Measurements from ENCODE around the gene SSU72. TPM values are rescaled to one million over a fixed set of nuclear protein-coding genes. Genes with fewer than 3 reads are reported as not detected.
"Not testable (repeated sequence)": the region's sequence is repeated elsewhere in the genome, so short reads cannot be mapped to it uniquely, and the experiment has no call there.

SSU72 gene
- total RNA-seq, 1 donor from 2014 or later = 87.3 TPM

- TF ChIP-seq CTCF (IDR thresholded peaks at IDR 0.05; ENCODE audit: insufficient read depth, low read length, poor library complexity, severe bottlenecking) = no peak
- H3K36me3 ChIP-seq (ENCODE audit: control insufficient read depth, insufficient read depth, low read length) = no peaks in the 10 kb centered on the region
- no peak overlapping the region for H3K4me3 ChIP-seq (ENCODE audit: low read depth, low read length)
- no peaks in the 10 kb centered on the region for H3K27me3 ChIP-seq (ENCODE audit: control insufficient read depth, insufficient read depth, low read length)
- no peak for DNase-seq (ENCODE audit: low read depth)
Measured at GRCh38 chr1:1561801-1562470, 12.7 kb downstream of the SSU72 start.

- no peaks in the 10 kb centered on the region for H3K36me3 ChIP-seq (ENCODE audit: control insufficient read depth, insufficient read depth, low read length)
Measured at GRCh38 chr1:1560178-1560577, 14.5 kb downstream of the SSU72 start.

GRCh38 chr1:1559066-1559465 is 15.6 kb downstream of the SSU72 start:
- Histone ChIP-seq H3K36me3 (ENCODE audit: control insufficient read depth, insufficient read depth, low read length) (no peaks in the 10 kb centered on the region), H3K27me3 (ENCODE audit: control insufficient read depth, insufficient read depth, low read length) (no peaks in the 10 kb centered on the region), H3K4me3 (ENCODE audit: low read depth, low read length) (no peak overlapping the region)
- DNase-seq (ENCODE audit: low read depth) = no peak
- TF ChIP-seq CTCF (IDR thresholded peaks at IDR 0.05; ENCODE audit: insufficient read depth, low read length, poor library complexity, severe bottlenecking) = no peak

More at GRCh38 chr1:1560178-1560577, 14.5 kb downstream of the SSU72 start:
- no peak for DNase-seq (ENCODE audit: low read depth)
- TF ChIP-seq CTCF (IDR thresholded peaks at IDR 0.05; ENCODE audit: insufficient read depth, low read length, poor library complexity, severe bottlenecking) = no peak
- H3K27me3 ChIP-seq (ENCODE audit: control insufficient read depth, insufficient read depth, low read length) = no peaks in the 10 kb centered on the region
- H3K4me3 ChIP-seq (ENCODE audit: low read depth, low read length) = no peak overlapping the region

GRCh38 chr1:1558591-1558990 is 16.1 kb downstream of the SSU72 start:
- TF ChIP-seq CTCF (IDR thresholded peaks at IDR 0.05; ENCODE audit: insufficient read depth, low read length, poor library complexity, severe bottlenecking) = no peak
- no peak for DNase-seq (ENCODE audit: low read depth)
- H3K36me3 ChIP-seq (ENCODE audit: control insufficient read depth, insufficient read depth, low read length) = no peaks in the 10 kb centered on the region
- H3K27me3 ChIP-seq (ENCODE audit: control insufficient read depth, insufficient read depth, low read length) = no peaks in the 10 kb centered on the region
- H3K4me3 ChIP-seq (ENCODE audit: low read depth, low read length) = no peak overlapping the region

- H3K27me3 ChIP-seq (ENCODE audit: control insufficient read depth, insufficient read depth, low read length); H3K4me3 ChIP-seq (ENCODE audit: low read depth, low read length); DNase-seq (ENCODE audit: low read depth); H3K36me3 ChIP-seq (ENCODE audit: control insufficient read depth, insufficient read depth, low read length): not testable (repeated sequence)
Measured at GRCh38 chr1:1557688-1558087, 17.0 kb downstream of the SSU72 start.

GRCh38 chr1:1556961-1557360 is 17.7 kb downstream of the SSU72 start:
- not testable (repeated sequence) for H3K27me3 ChIP-seq (ENCODE audit: control insufficient read depth, insufficient read depth, low read length); DNase-seq (ENCODE audit: low read depth); H3K36me3 ChIP-seq (ENCODE audit: control insufficient read depth, insufficient read depth, low read length)

GRCh38 chr1:1556505-1556904 is 18.2 kb downstream of the SSU72 start:
- no peak for TF ChIP-seq CTCF (IDR thresholded peaks at IDR 0.05; ENCODE audit: insufficient read depth, low read length, poor library complexity, severe bottlenecking)
- Histone ChIP-seq H3K36me3 (ENCODE audit: control insufficient read depth, insufficient read depth, low read length) (no peaks in the 10 kb centered on the region), H3K4me3 (ENCODE audit: low read depth, low read length) (no peak overlapping the region), H3K27me3 (ENCODE audit: control insufficient read depth, insufficient read depth, low read length) (no peaks in the 10 kb centered on the region)
- no peak for DNase-seq (ENCODE audit: low read depth)

More at GRCh38 chr1:1556961-1557360, 17.7 kb downstream of the SSU72 start:
- not testable (repeated sequence) for H3K4me3 ChIP-seq (ENCODE audit: low read depth, low read length)

Data from kidney epithelial cell (primary cell).